Fibroblast of pulmonary artery (primary cell): ENCODE results near the gene SF3B4.
"Not testable (repeated sequence)": the region's sequence is repeated elsewhere in the genome, so short reads cannot be mapped to it uniquely, and the experiment has no call there.

Source experiments
- DNase-seq: peaks from one replicate; pipeline ENCODE4 v3.0.0-alpha.2; 2010; ENCODE audit warnings: low read depth
- H3K4me3 ChIP-seq: replicated peaks from 2 replicates; pipeline ENCODE4 v1.5.1; 2011; ENCODE audit warnings: low read depth, mild to moderate bottlenecking, control low read depth, low read length, moderate library complexity
- TF ChIP-seq, protein P1 (sequence below): IDR thresholded peaks from 2 replicates; pipeline ENCODE4 v1.5.1; 2011; ENCODE audit warnings: mild to moderate bottlenecking, control low read depth, low read length, inconsistent platforms; ENCODE audit errors: missing control alignments

The SF3B4 gene

GRCh38 chr1:149888999-149889289 is 38.7 kb downstream of the SF3B4 start:
- peak overlapping the region; percentile 73 for H3K4me3 ChIP-seq
- TF ChIP-seq, protein P1, sequence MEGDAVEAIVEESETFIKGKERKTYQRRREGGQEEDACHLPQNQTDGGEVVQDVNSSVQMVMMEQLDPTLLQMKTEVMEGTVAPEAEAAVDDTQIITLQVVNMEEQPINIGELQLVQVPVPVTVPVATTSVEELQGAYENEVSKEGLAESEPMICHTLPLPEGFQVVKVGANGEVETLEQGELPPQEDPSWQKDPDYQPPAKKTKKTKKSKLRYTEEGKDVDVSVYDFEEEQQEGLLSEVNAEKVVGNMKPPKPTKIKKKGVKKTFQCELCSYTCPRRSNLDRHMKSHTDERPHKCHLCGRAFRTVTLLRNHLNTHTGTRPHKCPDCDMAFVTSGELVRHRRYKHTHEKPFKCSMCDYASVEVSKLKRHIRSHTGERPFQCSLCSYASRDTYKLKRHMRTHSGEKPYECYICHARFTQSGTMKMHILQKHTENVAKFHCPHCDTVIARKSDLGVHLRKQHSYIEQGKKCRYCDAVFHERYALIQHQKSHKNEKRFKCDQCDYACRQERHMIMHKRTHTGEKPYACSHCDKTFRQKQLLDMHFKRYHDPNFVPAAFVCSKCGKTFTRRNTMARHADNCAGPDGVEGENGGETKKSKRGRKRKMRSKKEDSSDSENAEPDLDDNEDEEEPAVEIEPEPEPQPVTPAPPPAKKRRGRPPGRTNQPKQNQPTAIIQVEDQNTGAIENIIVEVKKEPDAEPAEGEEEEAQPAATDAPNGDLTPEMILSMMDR = no peak
- DNase-seq = peak; percentile 65

GRCh38 chr1:149888247-149888998 is 39.2 kb downstream of the SF3B4 start:
- H3K4me3 ChIP-seq = peak overlapping the region; percentile 73
- TF ChIP-seq, protein P1 = peak; percentile 67

GRCh38 chr1:149887456-149888246 is 40.0 kb downstream of the SF3B4 start:
- TF ChIP-seq, protein P1 = no peak
- DNase-seq = peak; percentile 99
- peak overlapping the region; percentile 73 for H3K4me3 ChIP-seq

More at GRCh38 chr1:149888247-149888998, 39.2 kb downstream of the SF3B4 start:
- DNase-seq = peak; percentile 92

DNA sequence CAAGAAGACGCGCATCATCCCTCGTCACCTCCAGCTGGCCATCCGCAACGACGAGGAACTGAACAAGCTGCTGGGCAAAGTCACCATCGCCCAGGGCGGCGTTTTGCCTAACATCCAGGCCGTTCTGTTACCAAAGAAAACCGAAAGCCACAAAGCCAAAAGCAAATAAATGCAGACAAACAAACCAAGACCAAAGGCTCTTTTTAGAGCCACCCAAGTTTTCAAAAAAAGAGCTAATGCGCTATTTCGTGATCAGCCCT is 40.5 kb downstream of the SF3B4 start:
- peak overlapping the region; percentile 73 for H3K4me3 ChIP-seq
- DNase-seq = not testable (repeated sequence)

- TF ChIP-seq, protein P1 = no peak
- peak overlapping the region; percentile 73 for H3K4me3 ChIP-seq
- DNase-seq = peak; percentile 100
Observed at GRCh38 chr1:149886396-149887195, 41.0 kb downstream of the SF3B4 start.

GRCh38 chr1:149886121-149886395 is 41.5 kb downstream of the SF3B4 start:
- H3K4me3 ChIP-seq = peak overlapping the region; percentile 73
- peak; percentile 48 for DNase-seq

DNA sequence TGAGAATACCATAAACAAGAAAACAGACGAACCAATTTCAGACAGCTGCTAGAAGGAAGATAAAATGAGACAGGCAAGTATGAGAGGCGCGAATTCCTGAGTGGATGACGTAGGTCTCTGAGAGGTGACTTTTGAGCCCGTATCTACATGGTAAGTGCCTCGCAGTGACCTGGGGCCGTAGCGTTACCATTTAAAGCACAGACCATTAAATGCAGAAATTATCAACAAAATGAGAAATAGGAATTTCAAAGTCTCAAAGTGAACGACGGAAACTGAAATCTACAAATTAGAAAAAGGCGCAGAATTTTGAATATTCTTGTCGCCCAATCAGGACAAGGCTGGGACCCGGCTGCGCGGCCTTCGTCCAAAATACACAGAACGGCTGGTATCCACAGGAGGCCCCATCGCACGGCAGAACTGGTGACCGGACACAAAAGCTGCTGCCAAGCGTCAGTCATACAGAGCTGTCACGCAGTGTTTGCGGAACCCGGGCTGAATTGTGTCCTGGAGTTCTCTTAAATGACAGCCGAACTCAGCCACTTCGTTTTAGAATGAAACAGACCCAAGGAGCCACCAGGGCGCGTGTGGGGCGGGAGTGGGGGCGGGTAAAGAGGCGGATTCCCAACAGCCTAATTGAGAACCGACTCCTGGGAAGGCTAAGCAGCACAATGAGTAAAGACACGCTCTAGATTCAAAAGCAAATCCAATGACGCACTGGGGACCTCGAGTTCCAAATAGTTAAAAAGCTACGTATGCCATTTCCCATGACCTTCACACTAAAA is 42.1 kb downstream of the SF3B4 start:
- H3K4me3 ChIP-seq = peak overlapping the region; percentile 73
- TF ChIP-seq, protein P1 = no peak
- DNase-seq = peak; percentile 85
